Measurements from ENCODE around the gene SOCS1. TPM values are rescaled to one million over a fixed set of nuclear protein-coding genes. Genes with fewer than 3 reads are reported as not detected.

The SOCS1 gene
- total and polyA plus RNA-seq, 4 donors, result 1.8 to 10.9 (median 2.3) TPM

- Histone ChIP-seq H3K4me1 (ENCODE audit: control insufficient read depth in 4 of 4, insufficient read depth in 4 of 4, low read length in 3 of 4) (peaks cover 0 to 13% (median 11%) of the 10 kb centered on the region in 4 donors), H3K4me3 (ENCODE audit: low read depth in 1 of 3, low read length in 3 of 3) (no peak overlapping the region), H3K27me3 (ENCODE audit: control insufficient read depth in 4 of 4, insufficient read depth in 4 of 4, low read length in 3 of 4) (no peaks in the 10 kb centered on the region), H3K36me3 (ENCODE audit: control insufficient read depth in 4 of 4, insufficient read depth in 3 of 4, low read depth in 1 of 4, low read length in 3 of 4) (peaks cover 0 to 1% (median 0%) of the 10 kb centered on the region in 4 donors), H3K9me3 (ENCODE audit: control insufficient read depth in 4 of 4, low read length in 3 of 4) (no peaks in the 10 kb centered on the region), H3K9ac (ENCODE audit: low read depth in 1 of 2, low read length in 2 of 2) (no peak overlapping the region), H3K27ac (ENCODE audit: low read depth in 1 of 2, low read length in 2 of 2) (no peak overlapping the region)
- TF ChIP-seq SP1 (IDR thresholded peaks at IDR 0.05) (no peak), REST (IDR thresholded peaks at IDR 0.05) (no peak), NR2F2 (IDR thresholded peaks at IDR 0.05) (no peak), HNF4A (conservative IDR thresholded peaks at IDR 0.05) (no peak), RAD21 (IDR thresholded peaks at IDR 0.05) (no peak), ATF3 (IDR thresholded peaks at IDR 0.05) (no peak), JUND (IDR thresholded peaks at IDR 0.05) (no peak), EGR1 (IDR thresholded peaks at IDR 0.05; ENCODE audit: low read depth in 2 of 2) (no peak)
- 97% methylated on average over 10 of the region's 10 CpGs for WGBS
- no peak for DNase-seq (ENCODE audit: low spot score)
Observed at GRCh38 chr16:11250786-11251524, 5.0 kb downstream of the SOCS1 start.

- 80% methylated on average over 16 of the region's 16 CpGs for WGBS
- H3K27me3 ChIP-seq (ENCODE audit: control insufficient read depth in 4 of 4, insufficient read depth in 4 of 4, low read length in 3 of 4), result no peaks in the 10 kb centered on the region
- no peak overlapping the region for H3K4me3 ChIP-seq (ENCODE audit: low read depth in 1 of 3, low read length in 3 of 3)
- H3K4me1 ChIP-seq (ENCODE audit: control insufficient read depth in 4 of 4, insufficient read depth in 4 of 4, low read length in 3 of 4), result peaks cover 7 to 17% (median 13%) of the 10 kb centered on the region in 4 donors
- H3K9ac ChIP-seq (ENCODE audit: low read depth in 1 of 2, low read length in 2 of 2), result no peak overlapping the region
- TF ChIP-seq FOXA1 (IDR thresholded peaks at IDR 0.05) (no peak), MAX (IDR thresholded peaks at IDR 0.05) (no peak), TAF1 (conservative IDR thresholded peaks at IDR 0.05) (no peak), ATF3 (IDR thresholded peaks at IDR 0.05) (no peak), NR2F2 (IDR thresholded peaks at IDR 0.05) (no peak), RXRA (IDR thresholded peaks at IDR 0.05) (no peak), EGR1 (IDR thresholded peaks at IDR 0.05; ENCODE audit: low read depth in 2 of 2) (no peak), YY1 (IDR thresholded peaks at IDR 0.05) (no peak)
- peaks cover 0 to 1% (median 0%) of the 10 kb centered on the region in 4 donors for H3K36me3 ChIP-seq (ENCODE audit: control insufficient read depth in 4 of 4, insufficient read depth in 3 of 4, low read depth in 1 of 4, low read length in 3 of 4)
- no peak for DNase-seq (ENCODE audit: low spot score)
- H3K9me3 ChIP-seq (ENCODE audit: control insufficient read depth in 4 of 4, low read length in 3 of 4), result no peaks in the 10 kb centered on the region
- H3K27ac ChIP-seq (ENCODE audit: low read depth in 1 of 2, low read length in 2 of 2), result no peak overlapping the region
Observed at GRCh38 chr16:11250091-11250785, 5.8 kb downstream of the SOCS1 start.

Measured in liver (tissue), 9 donors.